Kasumi-1 (cell line): Measurements from ENCODE around the gene TRIM7.
"Not testable (repeated sequence)": the region's sequence is repeated elsewhere in the genome, so short reads cannot be mapped to it uniquely, and the experiment has no call there.

Experiments
- DNase-seq, 2 experiments: peaks; one replicate each; lab custom pipeline; 2025; lab: John Stamatoyannopoulos, UW

TRIM7 gene

DNA sequence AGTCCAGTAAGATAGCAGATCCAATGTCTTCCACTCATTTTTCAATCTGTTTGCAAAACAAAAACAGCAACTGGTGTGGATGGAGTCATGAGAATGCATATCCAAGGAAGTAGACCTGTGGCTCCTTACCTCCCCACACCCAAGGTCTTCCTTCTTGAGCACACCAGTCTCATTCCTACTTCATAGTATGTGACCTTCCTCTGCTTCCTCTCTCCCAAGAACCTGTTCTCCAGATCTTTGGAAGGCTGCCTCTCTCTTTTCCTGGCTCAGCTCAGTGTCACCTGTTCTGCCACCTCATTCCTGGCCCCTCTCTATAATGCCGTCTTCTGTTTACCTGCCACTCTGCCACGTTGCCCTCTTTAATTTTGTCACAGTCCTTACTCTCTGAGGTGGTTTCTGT is 7.9 kb upstream of the TRIM7 start:
- DNase-seq = no peak

GRCh38 chr5:181212080-181212479 is 7.1 kb upstream of the TRIM7 start:
- DNase-seq = no peak

GRCh38 chr5:181211208-181211607 is 6.2 kb upstream of the TRIM7 start:
- DNase-seq = no peak

DNA sequence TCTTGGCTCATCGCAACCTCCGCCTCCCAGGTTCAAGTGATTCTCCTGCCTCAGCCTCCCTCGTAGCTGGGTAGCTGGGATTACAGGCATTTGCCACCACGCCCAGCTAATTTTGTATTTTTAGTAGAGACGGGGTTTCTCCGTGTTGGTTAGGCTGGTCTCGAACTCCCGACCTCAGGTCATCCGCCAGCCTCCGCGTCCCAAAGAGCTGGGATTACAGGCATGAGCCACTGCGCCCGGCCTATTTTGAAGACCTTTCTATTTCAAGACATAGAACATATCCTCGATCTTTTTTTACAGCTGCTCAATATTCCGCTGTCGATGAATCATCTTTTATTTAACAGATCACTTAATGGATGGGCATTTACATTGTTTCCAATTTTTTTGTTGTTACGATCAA is 5.7 kb upstream of the TRIM7 start:
- DNase-seq = not testable (repeated sequence)

DNA sequence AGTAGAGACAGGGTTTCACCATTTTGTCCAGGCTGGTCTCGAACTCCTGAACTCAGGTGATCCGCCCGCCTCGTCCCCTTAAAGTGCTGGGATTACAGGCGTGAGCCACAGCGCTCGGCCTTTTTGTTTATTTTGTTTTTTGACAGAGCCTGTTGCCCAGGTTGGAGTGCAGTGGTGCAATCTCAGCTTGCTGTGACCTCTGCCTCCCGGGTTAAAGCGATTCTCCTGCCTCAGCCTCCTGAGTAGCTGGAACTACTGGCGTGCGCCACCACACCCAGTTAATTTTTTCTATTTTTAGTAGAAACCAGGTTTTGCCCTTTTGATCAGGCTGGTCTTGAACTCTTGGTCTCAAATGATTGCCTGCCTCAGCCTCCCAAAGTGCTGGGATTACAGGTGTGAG is 5.2 kb upstream of the TRIM7 start:
- not testable (repeated sequence) for DNase-seq

DNA sequence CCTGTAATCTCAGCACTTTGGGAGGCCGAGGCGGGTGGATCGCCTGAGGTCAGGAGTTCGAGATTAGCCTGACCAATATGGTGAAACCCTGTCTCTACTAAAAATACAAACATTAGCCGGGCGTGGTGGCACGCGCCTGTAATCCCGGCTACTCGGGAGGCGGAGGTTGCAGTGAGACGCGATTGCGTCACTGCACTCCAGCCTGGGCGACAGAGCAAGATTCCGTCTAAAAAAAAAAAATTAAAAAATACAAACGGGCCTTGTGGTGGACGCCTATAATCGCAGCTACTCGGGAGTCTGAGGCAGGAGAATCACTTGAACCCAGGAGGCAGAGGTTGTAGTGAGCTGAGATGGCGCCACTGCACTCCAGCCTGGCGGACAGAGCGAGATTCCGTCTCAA is 4.0 kb upstream of the TRIM7 start:
- DNase-seq = not testable (repeated sequence)

GRCh38 chr5:181207960-181208253 is 2.9 kb upstream of the TRIM7 start:
- no peak for DNase-seq

- DNase-seq = no peak
These were observed 2.4 kb upstream of the TRIM7 start for GRCh38 chr5:181207214-181207959.

DNA sequence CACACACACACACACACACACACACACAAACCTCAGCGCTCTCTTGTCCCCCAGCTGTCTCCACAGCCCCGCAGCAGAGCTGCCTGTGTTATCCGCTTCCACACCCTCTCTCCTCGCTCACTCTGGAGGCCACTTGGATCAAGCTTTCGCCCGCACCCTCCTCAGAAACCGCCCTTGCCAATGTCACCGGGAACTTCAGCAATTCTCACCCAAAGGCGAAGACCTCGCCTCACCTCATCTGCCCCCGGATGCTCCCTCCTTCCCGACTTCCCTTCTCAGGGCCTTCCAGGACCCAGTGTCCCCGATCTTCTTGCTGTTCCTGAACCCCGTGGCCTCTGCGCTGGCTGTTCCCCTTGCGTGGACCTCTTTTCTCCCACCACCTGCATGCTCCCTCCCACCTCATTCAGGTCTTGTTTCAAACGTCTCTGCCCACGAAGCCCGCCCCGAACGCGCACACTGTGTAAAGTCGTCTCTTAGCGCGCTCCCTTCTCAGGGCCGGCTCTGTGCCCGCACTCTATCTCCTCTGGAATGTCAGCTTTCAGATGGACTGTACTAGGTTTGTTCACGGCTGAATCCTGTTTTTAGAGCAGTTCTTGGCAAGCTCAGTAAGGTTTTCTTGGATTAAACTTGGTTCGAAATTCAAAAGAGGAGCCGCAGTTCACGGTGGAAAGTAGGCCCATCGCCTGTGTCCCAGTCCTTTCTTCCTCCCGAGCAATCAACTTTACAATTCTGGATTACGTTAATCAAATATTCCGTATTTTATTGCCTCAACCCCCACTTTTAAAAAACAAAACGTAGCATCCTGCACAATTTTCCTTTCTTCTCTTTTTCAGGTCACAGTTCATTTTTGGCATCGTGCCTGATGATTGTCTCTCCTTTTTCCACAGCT is 1.0 kb upstream of the TRIM7 start:
- DNase-seq = no peak

DNA sequence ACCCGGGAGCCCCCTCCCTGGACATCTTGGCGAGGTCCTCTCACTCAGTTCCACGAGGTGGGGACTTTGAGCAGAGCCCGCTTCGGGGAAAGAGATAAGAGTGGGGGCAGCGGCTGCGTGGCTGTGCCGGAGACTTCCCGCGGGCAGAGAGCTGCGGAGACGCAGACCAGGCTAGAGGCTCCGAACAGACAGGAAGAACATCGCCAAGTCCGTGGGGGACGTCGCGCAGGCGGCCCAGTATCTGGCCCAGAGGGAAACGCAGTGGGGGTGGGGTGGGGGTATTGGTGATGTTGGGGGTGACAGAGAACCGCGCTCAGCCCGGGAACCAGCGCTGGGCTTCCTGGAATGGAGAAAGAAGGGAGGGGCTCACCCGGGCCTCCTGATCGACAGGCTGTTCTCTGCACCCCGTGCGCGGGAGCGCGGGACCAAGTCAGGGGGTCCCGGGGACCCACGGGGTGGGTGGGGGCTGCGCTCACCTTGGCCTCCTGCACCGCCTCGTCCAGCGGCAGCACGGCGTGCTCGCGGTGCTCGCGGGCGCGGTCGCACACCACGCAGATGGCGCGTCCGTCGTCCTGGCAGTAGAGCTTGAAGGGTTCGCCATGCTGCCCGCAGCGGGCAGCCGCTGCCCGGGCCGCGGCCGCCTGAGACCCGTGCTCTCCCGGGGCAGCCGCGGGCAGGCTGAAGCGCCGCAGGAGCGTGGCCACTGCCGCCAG is 727 bp downstream of the TRIM7 start:
- DNase-seq = no peak

DNA sequence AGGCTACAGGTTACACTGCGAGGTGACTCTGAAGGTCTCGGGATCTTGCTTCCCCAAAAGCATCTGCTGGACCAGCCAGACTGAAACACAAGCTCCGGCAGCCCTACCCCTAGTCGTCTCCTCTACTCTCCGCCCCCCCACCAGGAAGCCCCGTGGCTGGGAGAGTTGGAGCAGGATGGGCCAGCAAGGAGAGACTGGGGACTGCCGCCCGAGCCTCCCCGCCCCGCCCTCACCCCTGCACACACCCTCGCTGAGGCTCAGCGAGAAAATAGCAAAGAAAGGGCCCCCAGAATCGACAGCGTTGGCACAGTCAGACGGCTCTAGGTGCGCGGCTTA is 1.3 kb downstream of the TRIM7 start:
- DNase-seq = no peak

DNA sequence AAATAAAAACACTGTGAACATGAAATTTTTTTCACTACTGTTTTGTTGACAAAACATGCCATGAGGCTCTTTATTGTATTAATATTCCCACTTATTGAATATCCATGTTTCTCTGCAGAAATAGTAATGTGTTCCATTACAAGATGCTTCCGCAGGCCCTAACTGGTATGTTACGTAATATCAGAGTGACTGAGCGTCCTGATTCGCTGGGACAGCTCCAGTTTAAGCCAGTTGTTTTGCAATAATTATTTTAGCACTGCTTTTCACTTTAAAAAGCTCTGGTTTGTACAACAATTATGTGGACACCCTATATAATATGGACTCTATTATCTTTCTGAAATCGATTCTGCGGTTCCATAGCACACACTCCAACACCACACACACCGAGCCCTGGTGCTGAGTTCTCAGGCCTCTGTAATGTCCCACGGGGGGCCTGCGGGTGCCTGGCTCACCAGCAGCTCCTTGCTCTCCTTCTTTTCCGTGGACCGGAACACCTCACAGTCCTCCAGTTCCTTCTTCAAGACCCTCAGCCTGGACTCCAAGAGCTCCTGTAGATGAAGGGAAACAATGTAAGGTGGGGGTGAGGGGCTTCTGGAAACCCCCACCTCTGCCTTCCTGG is 1.8 kb downstream of the TRIM7 start:
- DNase-seq = no peak

GRCh38 chr5:181200816-181201215 is 4.2 kb downstream of the TRIM7 start:
- no peak for DNase-seq

GRCh38 chr5:181199881-181200638 is 4.9 kb downstream of the TRIM7 start:
- no peak for DNase-seq

GRCh38 chr5:181198905-181199519 is 6.0 kb downstream of the TRIM7 start:
- no peak for DNase-seq

DNA sequence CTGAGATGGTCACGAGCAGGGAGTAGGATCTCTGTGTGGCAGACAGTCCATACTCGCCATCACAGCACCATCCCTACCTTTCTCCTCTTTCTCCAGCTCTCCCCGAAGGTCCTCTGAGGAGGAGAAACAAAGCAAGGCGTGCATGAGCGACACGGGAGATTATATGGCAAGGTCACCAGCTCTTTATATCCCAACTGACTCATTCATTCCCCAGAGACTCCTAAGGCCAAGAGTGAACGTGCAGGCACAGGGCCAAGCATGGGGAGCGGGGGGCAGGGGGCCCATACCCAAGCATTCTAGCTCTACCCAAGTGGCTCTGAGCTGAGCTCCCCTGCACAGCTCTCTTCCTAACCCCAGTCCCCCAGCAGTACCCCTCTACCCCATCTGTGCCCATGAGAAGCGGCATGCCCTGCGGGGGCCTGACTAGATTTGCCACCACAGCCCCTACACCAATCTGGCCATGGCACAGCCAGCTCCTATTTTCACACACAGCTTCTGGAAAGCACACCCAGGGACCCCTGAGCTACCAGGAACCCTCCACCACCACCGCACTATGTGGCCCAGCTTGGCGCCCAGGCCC is 6.8 kb downstream of the TRIM7 start:
- DNase-seq = no peak

DNA sequence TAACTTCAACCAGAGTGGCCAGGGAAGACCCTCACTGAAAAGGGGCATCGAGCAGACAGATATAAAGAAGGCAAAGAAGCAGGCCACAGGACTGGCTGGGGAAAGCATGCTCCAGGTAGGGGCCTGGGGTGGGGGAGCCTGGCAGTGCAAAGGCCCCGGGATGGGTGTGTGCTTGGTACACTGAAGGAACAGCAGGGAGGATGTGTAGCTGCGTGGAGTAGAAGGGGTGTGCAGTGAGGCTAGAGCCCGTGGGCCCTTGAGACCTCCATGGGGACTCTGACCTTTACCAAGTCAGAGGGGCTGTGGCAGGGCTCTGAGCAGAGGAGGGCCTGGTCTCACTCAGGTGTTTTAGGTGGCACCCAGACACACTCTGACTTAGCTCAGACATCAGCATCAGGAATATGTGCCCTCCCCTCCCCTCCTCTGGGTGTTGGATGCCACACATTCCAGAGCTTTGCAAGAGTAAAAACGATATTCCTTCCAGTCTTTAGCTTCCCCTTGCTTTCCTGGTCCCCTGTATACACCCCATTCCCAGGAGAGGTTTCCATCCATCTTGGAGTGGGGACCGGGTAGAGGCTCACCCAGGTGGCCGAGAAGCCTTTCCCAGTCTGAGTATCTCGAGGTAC is 7.6 kb downstream of the TRIM7 start:
- DNase-seq = no peak

- no peak for DNase-seq
These were observed 9.7 kb downstream of the TRIM7 start for GRCh38 chr5:181195249-181195761.

DNA sequence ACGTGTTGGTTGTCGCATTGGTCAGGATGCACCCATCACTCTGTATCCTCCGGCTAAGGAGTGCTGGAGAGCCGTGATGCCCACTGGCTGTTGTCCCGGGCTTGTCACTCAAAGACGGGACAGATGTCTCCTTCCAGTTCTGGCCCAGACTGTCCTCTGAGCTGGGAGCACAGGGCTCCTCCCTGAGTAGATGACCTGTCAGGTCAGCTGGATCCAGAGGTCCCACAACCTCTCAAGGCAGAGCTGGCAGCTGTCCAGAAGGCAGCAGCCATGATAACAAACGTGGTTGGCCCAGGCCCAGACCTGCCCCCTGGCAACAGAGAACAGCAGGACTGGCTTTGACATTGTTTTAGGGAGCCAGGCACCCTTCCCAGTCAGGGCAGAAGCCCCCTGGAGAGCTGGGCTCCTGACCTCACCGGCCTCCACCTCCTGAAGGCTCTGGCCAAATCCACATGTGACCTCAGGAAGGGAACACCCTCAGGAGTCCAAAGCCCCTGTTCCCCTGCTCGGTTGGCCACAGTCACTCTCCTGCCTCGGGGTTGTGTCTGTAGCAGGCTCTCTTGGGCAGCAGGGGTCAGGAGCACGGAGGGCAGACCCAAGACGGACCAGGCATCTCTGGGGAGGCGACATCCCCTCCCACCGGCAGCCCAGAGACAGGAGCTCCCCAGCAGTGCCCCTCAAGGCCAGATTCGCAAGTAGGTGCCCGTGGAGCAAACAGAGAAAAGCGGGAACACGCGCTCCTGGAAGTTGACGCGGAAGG is 10.3 kb downstream of the TRIM7 start:
- no peak for DNase-seq

GRCh38 chr5:181193656-181194055 is 11.3 kb downstream of the TRIM7 start:
- no peak for DNase-seq
